HG02678 (cell line): ENCODE data around the gene TXLNB.

Experiments
- ATAC-seq: cut with Tn5 transposase; IDR thresholded peaks from one replicate; pipeline ENCODE4 v1.9.1; 2021; ENCODE audit warnings: mild to moderate bottlenecking, moderate library complexity; ENCODE audit not compliant: unreplicated experiment

Gene TXLNB

DNA sequence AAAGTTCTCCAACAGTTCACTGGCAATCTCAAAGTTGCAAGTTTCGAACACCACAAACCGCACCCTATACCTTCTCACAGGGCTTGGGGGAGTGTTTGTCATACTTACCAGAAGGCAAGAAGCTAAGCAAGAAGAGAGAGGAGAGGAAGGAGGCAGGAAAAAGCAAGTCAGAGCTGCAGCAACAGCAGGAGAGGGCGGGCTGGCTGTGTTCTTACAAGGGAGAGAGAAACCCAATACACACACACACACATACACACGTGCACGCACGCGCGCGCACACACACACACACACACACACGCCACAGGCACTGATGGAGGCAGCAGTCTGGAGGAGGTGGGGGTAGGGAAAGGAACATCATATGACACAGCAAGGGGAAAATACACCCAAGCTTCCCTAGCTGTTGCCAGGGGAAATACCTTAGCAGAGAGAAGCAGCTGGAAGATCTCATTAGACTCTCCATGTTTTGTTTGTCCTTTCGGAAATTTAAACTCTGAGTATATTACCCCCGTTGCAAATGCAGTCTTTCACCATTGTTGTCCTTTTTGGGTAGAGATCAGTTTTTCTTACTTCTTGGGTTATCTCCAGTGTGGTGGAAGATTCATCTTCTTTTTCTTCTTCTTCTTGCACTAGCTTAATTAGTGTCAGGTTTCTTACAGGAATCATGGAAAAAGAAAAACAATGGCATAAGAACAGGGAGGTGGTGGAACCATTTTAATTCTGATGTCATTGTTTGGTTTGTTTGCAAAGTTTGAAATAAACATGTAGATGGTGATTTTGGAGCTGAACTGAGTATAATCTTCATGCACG lies at the start of gene TXLNB:
Gene TXLNB, minus strand, starts transcription at position 186 of the 807 bp plus-strand sequence. CDS start 3,099 bp downstream, outside the sequence.
- peak; percentile 65 for ATAC-seq

DNA sequence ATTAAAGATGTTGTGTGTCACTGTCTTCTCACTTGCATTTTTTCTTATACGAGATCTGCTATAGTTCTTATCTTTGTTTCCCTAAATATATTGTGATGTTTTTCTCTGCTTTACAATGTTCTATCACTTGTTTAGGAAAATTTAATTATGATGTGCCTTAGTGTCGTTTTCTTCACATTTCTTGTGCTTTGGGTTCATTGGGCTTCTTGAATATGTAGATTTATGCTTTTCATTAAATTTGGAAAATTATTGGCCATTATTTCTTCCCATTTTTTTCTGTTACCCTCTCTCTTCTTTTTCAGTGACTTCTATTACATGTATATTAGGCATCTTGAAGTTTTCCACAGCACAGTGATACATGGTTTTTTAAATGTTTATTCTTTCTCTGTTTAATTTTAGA lies 49.3 kb upstream of the TXLNB start:
- no peak for ATAC-seq

DNA sequence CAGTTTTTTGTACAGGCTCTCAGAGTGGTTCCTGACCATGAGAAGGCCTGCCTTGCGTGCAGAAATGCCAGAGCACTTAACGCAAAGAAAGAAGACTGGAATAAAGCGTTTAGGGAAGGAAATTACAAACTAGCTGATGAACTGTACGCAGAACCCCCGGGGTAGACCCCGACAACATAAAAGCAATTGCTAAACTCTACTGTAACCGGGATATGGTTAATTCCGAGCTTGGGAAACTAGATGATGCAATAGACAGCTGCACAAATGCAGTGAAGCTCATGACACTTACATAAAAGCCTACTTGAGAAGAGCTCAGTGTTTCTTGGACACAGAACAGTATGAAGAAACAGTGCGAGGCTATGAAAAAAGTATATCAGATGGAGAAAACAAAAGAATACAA lies 47.0 kb upstream of the TXLNB start:
- no peak for ATAC-seq

DNA sequence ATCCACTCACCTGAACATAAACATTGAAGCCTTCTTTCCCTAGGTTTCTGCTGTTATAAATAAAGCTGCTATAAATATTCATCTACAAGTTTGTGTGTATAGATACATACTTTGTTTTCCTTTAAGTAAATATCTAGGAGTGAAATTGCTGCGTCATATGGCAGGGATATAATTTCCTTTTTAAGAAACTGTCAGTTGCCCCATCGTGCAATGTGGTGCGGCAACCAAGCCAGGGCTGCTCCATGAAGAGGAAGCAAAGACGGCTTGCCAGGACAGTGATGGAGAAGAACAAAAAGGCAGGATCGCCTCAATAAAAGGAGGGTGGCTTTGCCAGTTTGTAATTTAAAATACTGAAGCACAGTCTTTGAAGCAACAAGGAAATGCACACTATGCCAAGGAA lies 46.0 kb upstream of the TXLNB start:
- ATAC-seq: no peak

DNA sequence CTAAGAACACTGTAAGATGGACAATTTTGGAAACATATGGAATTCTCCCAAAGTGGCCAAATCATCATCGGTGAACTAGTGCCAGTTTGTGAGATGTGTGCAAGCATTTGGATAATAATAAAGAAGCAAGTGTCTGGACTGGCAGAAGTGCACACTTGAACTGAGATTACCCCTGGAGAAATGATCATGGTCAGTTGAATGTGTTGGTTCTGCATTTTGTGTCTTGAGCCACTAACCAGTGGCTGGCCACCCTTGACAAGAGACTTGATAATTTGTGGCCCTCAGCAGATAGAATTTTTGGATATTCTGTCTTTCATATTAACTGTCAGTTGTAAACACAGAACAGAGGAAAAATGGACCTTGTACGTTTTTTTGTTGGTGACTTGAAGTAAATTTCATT lies 45.2 kb upstream of the TXLNB start:
- no peak for ATAC-seq

DNA sequence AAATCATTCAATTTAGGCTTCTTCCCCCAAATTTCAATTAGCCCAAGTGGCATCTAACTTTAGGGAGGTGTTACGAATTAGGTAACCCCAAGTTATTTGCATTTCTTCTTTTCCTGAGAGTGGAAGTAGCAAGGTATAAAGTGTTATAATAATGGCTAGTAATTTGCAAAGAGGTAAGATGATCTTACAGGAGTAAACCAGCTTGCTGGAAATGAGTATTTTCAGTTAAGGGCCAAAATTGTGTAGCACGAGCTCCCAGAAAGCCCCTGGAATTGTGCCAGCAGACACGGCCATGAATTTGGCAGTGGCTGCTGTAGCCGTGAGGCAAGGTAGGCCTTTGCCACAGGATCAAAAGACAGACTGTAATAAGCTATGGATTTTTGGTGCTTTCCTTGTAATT lies 44.7 kb upstream of the TXLNB start:
- ATAC-seq: peak; percentile 49

DNA sequence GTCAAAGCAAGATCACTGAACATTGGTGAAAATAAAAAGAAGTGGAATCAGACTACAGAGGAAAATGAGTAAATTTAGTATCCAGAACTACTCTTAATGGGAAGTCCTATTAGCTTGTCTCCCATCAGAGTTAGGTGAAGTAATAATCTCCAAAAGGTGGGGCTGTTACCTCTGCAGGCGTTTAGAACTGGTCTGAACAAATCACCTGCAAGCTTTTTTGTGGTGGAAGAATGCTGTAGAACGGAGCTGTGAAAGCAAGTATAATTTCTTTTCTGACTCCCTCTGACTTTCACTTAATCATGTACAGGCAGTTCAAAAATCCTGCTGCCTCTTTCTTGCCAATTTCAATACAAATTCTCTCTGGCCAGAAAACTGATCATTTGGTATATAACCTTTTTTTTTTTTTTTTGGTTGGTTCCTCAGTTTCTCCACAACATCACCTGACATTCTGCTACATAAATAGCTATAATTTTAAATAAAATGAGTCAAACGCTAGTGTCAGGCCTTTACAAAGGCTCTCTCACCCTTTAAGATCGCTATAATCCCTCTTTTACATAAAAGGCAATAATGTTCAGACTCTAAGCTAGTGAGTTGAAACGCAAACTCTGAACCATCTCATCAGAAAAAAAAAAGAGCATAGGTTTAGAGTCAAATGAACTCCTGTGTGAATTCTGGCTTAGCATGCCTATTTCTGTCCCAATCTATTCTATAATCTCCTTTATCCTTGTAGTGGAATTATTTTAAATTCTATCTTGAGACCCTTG lies 43.8 kb upstream of the TXLNB start:
- ATAC-seq: no peak

DNA sequence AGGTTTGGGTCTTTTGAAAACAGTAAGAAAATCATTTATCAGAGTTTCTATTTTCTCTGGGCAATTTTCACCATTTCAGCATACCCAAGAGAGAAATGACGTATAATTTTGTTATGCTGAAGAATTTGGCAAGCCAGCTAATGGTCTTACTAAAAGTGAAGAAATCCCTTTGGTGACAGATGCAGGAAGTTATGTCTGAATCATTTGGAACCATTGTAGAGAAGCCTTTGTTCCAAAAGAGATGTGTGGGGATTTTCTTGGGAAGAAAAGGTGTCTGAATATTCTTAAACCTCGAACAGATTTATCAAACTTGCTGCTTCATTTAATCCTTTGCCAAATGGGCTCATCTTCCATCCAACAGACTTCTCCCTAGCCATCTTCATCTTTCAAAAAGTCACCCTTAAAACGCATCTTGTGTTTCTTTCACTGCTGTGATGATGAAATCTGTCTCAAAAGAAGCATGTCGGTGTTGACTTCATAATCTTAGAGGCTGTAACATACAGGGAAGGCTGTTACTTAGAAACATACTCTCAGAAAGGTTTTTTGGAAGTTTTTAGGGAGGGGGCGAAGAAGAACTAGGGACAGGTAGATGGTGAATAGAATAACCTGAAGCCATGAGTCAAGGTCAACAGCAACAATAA lies 43.1 kb upstream of the TXLNB start:
- ATAC-seq: no peak

DNA sequence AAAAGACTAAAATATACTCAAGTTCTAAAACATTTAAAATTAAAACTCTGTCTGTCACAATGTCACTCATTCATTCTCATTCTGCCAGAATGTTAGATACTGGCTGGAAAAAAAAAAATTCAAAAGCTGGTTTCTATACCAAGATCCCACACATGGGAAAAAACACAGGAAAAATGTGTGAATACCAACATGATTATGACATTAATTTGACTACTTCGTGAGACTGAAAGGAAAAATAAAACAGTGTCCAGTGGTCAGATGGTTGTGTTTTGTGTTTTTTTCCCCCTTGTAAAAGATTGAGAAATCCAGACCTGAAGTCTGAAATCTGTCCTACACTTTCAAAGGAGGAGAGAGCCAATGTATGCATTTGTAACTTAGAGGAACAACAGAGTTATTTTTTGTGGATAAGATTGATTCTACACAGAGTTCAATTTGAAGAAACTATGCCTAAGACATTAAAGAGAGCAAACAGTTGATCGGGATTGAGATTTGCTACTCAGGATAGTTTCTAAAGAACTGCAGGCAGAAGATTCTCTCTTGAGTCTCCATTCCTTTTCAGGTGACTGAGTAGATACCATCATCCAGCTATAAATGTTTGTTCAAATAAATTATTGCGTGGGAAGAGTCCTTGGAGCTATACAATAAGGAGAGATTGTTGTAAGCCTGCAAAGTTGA lies 39.2 kb upstream of the TXLNB start:
- no peak for ATAC-seq

DNA sequence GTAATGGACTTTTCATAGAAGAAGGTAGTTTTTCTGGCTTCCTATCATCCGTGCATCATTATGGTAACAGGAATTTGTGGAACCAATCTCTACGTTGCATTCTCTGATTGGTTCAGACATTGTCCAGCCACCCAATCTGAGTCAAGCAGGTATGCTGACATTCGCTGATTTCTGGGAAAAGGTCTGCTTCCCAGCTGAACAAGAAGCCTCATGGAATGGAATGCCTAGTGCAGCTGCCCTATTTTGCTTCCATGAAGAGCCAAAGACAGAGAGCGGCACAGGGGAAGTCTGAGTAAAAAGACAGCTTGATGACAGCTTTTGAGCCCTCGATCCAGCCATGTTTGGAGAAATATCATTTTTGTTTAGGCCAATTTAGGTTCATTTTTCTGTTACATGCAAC lies 38.5 kb upstream of the TXLNB start:
- no peak for ATAC-seq

DNA sequence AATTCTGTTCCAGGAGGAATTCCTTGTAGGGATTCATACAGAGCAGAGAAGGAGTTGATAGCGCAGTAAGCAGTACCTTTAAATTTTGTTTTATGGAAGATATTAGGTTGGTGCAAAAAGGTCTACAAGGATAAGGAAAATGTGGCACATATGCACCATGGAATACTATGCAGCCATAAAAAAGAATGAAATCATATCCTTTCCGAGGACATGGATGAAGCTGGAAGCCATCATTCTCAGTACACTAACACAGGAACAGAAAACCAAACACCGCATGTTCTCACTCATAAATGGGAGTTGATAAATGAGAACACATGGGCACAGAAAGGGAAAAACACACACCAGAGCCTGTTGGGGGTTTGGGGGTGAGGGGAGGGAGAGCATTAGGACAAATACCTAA lies 37.4 kb upstream of the TXLNB start:
- no peak for ATAC-seq

DNA sequence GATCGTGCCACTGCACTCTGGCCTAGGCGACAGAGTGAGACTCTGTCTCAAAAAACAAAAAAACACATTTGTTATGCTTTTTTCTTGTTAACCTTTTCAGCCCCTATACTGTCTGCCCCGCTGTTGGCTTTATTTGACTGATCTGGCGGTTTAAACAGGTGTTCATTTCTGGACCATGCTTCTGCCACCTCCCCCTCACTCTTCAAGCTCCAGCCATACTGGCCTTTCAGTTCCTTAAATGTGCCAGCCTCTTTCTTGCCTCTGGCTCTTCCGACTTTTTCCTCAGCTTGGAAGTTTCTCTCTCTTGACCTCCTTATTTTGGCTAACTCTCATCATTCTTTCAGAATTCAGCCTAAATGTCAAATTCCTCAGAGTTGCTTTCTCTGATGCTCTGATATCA lies 35.2 kb upstream of the TXLNB start:
- ATAC-seq: peak; percentile 66

DNA sequence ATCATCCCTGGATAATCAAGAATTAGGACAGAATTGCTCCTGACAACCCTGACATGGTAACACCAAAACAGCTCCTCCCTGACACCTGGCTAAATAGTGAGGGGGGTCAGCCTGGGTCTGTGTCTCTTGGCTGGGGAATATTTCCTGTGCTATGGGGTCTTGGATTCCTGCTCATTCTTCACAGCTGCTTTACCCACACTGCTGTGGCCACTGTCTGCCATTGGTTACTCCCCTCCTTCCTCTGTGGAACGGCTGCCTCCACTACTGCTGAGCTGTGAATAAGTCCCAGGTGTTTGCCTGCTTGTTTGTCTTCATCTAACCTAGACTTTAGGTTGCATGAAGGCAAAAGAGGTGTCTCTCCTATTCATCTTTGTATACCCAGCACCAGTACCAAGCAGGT lies 33.9 kb upstream of the TXLNB start:
- no peak for ATAC-seq

DNA sequence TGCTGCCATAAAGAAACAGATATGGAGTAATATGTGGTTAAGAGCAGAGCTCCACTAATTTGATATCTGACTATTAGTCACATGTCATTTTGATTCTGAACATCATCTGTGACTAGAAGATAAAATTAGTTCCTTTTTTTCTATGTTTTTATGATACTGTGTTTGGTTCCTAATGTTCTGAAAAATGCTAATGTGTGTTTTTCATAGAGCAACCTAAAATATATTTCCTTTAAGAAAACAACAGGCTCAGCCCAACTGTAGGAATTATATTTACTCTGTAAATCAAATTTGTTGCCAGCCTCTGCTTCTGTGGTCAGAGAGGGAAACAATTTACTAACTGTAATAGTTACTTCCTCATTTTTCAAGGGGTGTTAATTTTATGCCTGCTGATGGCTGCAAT lies 33.3 kb upstream of the TXLNB start:
- ATAC-seq: peak; percentile 50

DNA sequence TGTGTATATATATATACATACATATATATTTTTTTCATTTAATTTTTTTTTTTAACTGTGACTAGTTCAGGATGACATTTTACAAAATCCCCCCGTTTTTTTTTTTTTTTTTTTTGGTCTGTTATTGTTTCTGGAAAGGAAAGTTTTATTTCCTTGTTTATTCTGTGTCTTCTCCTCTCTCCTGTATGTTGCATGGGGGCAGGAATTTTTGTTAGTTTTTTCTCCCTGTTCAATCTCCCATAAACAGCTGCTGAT lies 32.4 kb upstream of the TXLNB start:
- no peak for ATAC-seq

DNA sequence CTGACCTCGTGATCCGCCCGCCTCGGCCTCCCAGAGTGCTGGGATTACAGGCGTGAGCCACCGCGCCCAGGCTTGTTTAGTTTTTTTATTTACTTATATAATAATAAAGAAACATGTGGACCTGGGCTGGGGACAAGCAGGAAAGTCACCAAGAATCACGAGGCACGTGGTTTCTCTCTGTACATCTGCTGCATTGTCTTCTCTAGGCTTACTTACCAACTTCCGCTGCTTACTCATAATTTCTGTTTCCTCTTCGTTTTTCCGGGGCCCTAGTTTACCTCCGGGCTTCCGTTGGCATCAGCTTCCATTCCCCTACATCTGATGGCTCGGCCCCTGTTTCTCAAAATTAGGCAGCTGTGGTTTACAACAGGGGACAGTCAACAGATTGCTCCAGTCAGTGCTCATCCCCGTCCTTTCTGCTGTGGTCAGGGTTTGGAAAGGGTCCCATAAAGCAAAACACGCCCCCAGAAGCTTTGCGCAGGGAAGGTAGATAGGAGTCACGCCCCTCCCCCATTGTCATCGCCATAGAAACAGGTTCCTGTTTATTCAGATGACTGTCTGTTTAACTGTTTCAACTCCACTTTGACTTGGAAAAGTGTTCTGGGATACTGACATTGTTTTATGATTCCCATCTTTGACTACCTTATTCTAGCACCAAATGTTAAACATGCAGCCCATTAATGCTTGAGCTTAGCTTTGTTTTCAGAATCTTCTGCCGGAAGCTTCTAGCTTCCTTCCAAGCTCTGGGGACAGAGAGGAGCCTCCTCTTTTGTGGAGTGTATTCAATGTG lies 31.9 kb upstream of the TXLNB start:
- peak; percentile 33 for ATAC-seq

DNA sequence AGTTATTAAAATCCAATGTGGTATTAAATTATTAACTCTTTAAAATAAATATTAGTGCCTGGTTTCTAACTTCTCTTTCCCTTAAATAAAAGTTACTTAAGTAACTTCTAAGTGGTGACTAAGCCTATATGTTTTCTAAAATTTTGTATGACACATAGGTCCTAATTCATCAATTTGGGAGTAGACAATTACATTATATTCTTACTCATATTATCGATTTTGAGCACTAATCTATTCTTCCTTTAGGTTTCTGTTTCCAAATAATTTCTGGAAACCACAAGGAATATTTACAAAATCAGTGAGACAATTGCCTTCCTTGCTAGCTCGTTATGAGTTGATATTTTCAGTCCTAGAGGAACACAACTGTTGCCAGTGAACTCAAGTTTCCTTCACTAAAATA lies 28.3 kb upstream of the TXLNB start:
- ATAC-seq: no peak

DNA sequence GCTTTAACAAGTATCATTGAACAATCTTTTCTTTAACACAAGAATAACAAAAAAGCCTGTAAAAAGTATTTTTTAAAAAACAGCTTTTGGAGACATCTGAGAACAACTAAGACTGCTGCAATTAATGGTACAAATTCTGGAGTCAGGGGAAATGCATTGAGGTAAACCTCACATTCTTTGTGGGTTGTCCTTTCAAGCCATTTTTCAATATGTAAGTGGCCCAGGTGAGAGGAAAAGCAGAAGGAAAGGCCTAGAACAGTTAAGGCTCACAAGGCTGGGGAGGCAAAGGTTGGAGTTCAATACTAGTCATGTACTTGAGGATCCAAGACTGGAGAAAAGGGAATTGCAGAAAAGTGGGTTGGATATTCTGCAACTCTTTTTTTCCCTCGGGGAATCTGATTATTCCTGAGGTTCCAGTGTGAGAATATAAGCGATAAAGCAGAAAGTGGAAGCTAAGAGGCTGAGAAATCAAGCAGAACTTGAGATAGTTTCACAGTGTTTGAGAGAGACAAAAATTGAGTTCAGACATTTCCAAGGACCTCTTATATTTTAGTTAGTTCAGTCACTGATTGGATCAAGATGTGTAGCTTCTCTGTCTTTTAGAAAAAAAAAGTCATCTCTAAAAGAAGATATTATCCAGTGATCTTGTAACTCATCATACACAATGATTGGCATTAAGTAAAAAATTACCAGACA lies 25.0 kb upstream of the TXLNB start:
- ATAC-seq: no peak

DNA sequence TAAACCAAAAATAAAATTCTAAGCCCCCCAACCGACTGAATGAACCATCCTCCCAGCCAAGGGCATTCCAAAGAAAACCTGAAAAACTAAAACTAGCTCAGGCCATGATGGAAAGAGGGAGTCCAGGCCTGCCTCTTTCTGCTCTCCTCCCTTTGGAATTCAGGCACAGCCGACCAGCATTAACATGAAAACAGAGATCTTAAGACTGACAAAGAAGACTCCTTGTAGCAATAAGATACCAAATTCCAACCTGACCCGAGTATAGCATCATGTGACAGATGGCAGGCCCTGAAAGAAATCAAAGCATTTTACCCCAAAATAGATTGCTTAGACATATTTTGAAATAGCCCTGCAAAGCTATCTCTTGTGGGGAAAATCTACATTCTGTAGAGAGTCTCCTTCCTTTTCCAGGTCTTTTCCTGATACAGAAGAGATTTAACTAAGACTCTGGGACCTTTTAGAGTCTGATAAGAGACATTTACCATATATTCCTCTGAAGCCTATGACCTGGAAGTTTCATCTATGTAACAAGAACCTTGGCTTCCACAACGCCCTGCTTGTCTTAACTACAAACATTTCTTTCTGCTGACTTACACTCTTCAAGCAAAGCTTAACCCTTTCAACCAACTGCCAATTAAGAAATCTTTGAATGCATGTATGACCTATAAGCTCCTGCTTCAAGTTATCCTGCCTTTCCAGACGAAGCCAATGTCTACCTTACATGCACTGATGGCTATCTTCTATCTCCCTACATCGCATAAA lies 22.2 kb upstream of the TXLNB start:
- no peak for ATAC-seq

DNA sequence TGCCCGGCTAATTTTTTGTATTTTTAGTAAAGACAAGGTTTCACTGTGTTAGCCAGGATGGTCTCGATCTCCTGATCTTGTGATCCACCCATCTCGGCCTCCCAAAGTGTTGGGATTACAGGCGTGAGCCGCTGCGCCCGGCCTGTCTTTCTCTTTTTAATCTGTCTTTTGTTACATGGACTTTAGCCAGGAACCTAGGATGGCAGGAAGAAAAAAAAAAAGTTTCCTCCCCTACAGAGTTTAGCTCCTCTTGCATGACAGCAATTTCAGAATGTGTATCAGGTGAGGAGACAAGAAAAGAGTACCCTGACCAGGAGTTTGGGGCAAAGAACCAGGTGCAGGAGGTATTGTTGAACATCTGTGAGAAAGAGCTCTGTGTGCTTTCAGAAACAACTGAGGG lies 21.4 kb upstream of the TXLNB start:
- ATAC-seq: no peak
